Glomerular visceral epithelial cell (primary cell): ENCODE measurements around the gene CRISPLD2.

ENCODE experiments used
- DNase-seq: peaks from one replicate; pipeline ENCODE4 v3.0.0-alpha.2; 2016; ENCODE audit errors: extremely low spot score

CRISPLD2 gene

DNA sequence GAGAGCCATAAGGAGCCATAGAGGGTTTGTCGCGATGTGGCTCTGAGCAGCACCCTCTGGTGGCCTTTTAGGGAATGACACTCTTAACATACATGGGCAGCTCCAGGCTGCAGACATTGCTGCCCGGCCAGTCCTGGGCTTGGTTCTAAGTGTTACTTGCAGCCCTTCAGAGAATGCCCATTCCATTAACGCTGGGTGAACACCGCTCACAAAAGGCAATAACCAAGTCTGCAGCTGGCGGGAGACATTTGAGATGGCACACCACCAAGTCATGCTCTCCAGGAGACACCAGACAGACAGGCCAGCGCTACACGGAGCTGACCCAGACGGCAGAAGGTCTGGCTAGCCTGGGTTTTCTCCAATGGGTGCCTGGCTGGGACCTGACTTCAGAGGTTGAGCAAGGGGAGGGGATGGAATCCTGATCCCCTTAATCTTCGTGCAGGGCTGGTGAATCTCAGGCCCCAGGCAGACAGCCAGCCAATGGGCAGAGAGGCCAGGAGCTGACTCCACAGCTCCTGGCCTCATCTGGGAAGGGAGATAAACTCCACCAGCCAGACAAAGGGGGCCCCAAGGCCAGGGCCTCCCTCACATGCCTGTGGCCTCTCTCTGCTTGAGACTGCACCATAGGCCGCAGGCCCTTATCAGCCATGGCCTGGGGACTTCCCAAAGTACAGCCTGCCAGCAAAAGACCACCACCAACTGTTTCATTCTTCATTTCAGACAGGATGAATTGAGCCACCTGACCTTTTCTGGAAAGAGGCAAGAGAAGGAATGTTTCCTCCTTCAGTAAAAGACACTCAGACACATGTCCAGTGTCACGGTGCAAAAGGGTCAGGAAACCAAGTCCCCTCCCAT is 132.8 kb downstream of the CRISPLD2 start:
- DNase-seq, result peak; percentile 82

GRCh38 chr16:84953190-84953746 is 133.5 kb downstream of the CRISPLD2 start:
- DNase-seq, result no peak

- no peak for DNase-seq
Measured at GRCh38 chr16:84955427-84955826, 135.6 kb downstream of the CRISPLD2 start.

DNA sequence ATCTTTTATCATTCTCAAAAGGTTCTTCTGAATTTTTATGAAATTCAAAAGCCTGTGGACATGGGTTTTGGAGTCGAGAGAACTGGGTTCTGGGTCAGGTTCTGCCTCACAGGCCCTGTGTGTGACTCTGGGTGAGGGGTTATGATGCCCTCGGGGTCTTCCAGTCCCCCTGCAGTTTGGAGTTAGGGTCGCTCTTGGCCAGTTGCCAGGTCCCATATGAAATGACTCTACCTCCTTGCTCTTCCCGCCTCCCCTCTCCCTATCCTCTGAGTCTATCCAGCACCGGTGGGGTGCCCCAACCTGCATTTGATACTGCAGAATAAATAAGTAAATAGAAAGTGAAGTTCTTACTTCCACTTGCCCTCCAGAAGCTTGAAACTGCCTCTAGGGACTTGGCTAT is 137.4 kb downstream of the CRISPLD2 start:
- DNase-seq, result no peak

DNA sequence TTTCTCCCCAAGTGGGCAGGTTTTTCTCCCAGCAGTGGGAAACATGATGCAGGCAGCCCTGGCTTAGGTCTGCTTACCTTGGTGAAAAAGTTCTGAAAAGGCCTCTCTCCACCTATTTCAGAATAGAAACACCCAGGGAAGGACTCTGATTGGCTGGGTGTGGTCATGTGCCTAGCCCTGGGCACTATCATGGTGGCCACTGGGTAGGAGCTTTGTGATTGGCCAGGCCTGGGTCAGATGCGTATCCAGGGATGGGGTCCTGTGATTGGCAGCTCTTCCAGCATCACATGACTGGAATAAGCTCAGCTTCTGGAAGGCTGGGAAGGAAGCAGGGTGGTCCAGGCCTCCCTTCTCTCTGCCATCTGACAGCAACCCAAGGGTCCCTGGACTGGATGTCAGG is 138.0 kb downstream of the CRISPLD2 start:
- no peak for DNase-seq
